HUES48 (cell line): Measurements from ENCODE around the gene DTD2.
"Not testable (repeated sequence)": the region's sequence is repeated elsewhere in the genome, so short reads cannot be mapped to it uniquely, and the experiment has no call there.

Experiments used
- H3K27ac ChIP-seq: one replicate; pipeline ENCODE4 v1.7.0; 2013; ENCODE audit warnings: low read depth, low read length, inconsistent platforms
- H3K27me3 ChIP-seq: 2 replicates; pipeline ENCODE4 v1.6.1; 2013; ENCODE audit warnings: mild to moderate bottlenecking, low read length; ENCODE audit not compliant: control insufficient read depth, insufficient read depth
- H3K36me3 ChIP-seq: 2 replicates; pipeline ENCODE4 v1.6.1; 2013; ENCODE audit warnings: low read length; ENCODE audit not compliant: control insufficient read depth, insufficient read depth
- H3K4me1 ChIP-seq: 2 replicates; pipeline ENCODE4 v1.6.1; 2013; ENCODE audit warnings: mild to moderate bottlenecking, low read length; ENCODE audit not compliant: control insufficient read depth, insufficient read depth
- H3K4me3 ChIP-seq: 2 replicates; pipeline ENCODE4 v1.5.1; 2013; ENCODE audit warnings: mild to moderate bottlenecking, low read depth, low read length
- H3K9ac ChIP-seq: 2 replicates; pipeline ENCODE4 v1.6.1; 2013; ENCODE audit warnings: mild to moderate bottlenecking, low read depth, low read length, moderate library complexity
- H3K9me3 ChIP-seq: 2 replicates; pipeline ENCODE4 v1.6.1; 2013; ENCODE audit warnings: low read length; ENCODE audit not compliant: control insufficient read depth, insufficient read depth

DTD2 gene

DNA sequence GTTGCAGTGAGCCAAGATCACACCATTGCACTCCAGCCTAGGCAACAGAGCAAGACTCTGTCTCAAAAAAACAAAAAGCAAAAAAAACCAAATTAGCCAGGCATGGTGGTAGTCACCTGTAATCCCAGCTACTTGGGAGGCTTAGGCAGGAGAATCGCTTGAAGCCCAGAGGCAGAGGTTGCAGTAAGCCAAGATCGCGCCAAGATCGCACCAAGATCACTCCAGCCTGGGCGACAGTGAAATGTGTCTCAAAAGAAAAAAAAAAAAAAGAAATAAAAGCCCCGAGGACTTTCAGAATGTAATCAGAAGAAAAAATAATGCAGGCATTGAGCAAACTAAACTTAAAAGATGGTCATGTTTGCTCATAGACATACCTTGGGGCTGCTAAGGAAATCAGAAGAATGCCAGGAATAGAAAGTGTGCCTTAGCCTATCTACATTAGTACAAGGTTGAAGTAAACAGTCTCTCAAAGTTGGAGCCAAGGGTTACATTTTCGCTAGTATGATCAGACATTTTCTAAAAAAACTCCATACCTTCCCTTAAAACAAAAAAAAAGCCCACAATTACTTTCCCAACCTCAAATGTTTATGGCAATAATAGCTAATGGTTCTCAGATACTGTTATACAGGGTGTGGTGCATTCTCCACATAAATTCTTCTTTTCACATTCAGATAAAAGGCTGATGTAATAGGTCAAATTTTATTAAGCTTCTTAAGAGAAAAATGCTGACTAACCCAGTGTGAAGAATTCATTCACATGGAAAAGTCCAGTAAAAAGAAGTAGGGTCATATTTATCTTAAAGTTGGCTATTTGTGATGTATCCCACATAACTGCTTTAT is 15.8 kb downstream of the DTD2 start:
- Histone ChIP-seq H3K27me3 (no peaks in the 10 kb centered on the region), H3K27ac (no peak overlapping the region), H3K4me3 (no peak overlapping the region), H3K36me3 (0 out of 2 replicates have a peak, but pooled peaks cover 10% of the 10 kb centered on the region), H3K4me1 (no peaks in the 10 kb centered on the region), H3K9ac (no peak overlapping the region), H3K9me3 (peaks cover 11% of the 10 kb centered on the region)

DNA sequence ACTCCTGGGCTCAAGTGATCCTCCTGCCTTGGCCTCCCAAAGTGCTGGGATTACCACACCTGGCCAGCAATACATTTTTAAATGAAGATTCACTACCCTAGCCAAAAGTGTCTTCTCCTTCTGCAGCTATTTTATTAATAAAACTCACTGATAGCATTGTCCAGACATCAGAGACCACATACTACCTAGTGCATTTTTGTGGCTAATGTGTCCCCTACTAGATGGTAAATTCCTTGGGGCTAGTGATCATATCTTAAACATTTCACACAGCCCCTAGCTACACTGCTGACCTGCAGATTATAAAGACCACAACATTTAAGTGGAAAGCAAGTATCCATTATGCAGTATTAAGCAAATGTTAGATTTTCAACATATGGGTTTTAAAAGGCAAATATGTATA is 17.0 kb downstream of the DTD2 start:
- Histone ChIP-seq H3K4me1 (no peaks in the 10 kb centered on the region), H3K27ac (no peak overlapping the region), H3K27me3 (no peaks in the 10 kb centered on the region), H3K4me3 (no peak overlapping the region), H3K36me3 (no peaks in the 10 kb centered on the region), H3K9me3 (peaks cover 11% of the 10 kb centered on the region), H3K9ac (no peak overlapping the region)

DNA sequence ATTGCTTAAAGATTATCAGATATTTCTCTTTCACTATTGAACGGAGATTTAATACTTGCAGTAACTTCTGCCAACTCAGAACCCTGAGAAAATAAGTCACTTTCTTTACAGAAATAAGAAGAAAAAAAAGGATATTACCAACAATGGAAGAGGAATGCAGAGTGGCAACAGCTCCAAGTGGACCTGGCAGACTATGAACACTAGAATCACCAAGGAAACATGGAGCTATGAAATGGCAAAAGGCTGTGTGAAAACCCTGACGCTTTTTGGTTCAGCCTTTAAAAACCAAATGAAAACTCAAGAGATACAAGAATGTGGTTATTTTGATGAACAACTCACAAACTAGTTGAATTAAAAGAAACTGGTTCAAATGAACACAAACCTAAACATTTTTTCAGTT is 17.7 kb downstream of the DTD2 start:
- no peak overlapping the region for H3K9ac ChIP-seq
- no peaks in the 10 kb centered on the region for H3K4me1 ChIP-seq
- H3K36me3 ChIP-seq = no peaks in the 10 kb centered on the region
- H3K4me3 ChIP-seq = no peak overlapping the region
- H3K9me3 ChIP-seq = peaks cover 11% of the 10 kb centered on the region
- H3K27ac ChIP-seq = no peak overlapping the region
- no peaks in the 10 kb centered on the region for H3K27me3 ChIP-seq

DNA sequence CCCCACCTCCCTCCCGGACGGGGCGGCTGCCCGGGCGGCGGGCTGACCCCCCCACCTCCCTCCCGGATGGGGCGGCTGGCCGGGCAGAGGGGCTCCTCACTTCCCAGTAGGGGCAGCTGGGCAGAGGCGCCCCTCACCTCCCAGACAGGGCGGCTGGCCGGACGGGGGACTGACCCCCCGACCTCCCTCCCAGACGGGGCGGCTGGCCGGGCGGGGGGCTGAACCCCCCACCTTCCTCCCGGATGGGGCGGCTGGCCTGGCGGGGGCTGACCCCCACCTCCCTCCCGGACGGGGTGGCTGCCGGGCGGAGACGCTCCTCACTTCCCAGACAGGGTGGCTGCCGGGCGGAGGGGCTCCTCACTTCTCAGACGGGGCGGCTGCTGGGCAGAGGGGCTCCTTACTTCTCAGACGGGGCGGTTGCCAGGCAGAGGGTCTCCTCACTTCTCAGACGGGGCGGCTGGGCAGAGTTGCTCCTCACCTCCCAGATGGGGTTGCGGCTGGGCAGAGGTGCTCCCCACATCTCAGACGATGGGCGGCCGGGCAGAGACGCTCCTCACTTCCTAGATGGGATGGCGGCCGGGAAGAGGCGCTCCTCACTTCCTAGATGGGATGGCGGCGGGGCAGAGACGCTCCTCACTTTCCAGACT is 20.1 kb downstream of the DTD2 start:
- H3K4me1 ChIP-seq, H3K4me3 ChIP-seq, H3K27ac ChIP-seq, H3K36me3 ChIP-seq, H3K9ac ChIP-seq, H3K27me3 ChIP-seq: not testable (repeated sequence)
- peaks cover 11% of the 10 kb centered on the region for H3K9me3 ChIP-seq

DNA sequence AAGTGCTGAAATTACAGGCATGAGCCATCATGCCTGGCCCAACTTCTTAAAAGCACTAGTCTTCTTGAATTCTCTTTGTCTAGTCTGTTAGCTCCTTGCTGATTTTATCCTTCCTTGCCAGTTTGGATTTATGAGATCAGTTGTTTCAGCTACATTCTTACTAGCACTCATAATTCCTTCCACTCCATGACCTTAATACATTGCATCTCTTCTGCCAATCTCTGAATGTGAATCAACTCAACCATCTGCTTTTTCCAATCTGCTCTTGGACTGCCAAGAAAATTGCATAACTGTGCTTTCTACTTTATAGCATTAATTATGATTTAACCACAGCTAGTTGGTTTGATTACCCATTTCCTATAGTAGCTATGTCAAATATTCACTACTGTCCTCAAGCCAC is 22.0 kb downstream of the DTD2 start:
- H3K36me3 ChIP-seq = no peaks in the 10 kb centered on the region

DNA sequence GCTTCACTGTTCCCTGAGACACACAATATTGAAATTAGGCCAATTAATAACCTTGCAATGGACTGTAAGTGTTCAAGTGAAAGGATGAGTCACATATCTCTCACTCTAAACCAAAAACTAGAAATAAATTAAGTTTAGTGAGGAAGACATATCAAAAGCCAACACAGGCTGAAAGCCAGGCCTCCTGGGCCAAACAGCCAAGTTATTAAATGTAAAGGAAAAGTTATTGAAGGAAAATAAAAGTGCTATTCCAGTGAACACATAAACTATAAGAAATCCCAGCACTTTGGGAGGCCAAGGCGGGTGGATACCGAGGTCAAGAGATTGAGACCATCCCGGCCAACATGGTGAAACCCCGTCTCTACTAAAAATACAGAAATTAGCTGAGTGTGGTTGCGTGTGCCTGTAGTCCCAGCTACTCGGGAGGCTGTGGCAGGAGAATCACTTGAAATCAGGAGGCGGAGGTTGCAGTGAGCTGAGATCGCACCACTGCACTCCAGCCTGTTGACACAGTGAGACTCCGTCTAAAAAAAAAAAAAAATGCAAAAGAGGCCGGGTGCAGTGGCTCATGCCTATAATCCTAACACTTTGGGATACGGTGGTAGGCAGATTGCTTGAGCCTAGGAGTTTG is 26.6 kb downstream of the DTD2 start:
- H3K4me1 ChIP-seq = no peaks in the 10 kb centered on the region
- no peak overlapping the region for H3K27ac ChIP-seq
- no peaks in the 10 kb centered on the region; the same call in 1 of the 2 replicates for H3K9me3 ChIP-seq
- H3K9ac ChIP-seq = no peak overlapping the region
- no peaks in the 10 kb centered on the region for H3K27me3 ChIP-seq
- H3K4me3 ChIP-seq = no peak overlapping the region
- no peaks in the 10 kb centered on the region for H3K36me3 ChIP-seq

More for the DNA sequence above, 22.0 kb downstream of the DTD2 start:
- H3K9ac ChIP-seq = no peak overlapping the region
- H3K27ac ChIP-seq = no peak overlapping the region
- H3K4me1 ChIP-seq = no peaks in the 10 kb centered on the region
- no peak overlapping the region for H3K4me3 ChIP-seq
- no peaks in the 10 kb centered on the region for H3K27me3 ChIP-seq
- H3K9me3 ChIP-seq = peaks cover 11% of the 10 kb centered on the region

DNA sequence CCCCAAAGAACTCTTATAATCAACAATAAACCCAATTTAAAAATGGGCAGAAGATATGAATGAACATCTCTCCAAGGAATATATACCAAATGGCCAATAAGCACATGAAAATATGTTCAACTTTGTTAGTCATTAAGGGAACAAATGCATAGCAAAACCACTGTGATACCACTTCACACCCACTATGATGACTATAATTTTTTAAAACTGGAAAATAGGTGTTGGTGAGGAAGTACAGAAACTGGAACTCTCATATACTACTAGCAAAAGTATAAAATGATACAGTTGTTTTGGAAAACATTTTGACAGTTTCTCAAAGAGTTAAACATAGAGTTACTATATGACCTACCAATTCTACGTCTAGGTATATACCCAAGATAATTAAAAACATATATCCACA is 27.5 kb downstream of the DTD2 start:
- no peak overlapping the region for H3K9ac ChIP-seq
- H3K27me3 ChIP-seq = no peaks in the 10 kb centered on the region
- no peaks in the 10 kb centered on the region for H3K4me1 ChIP-seq
- no peaks in the 10 kb centered on the region; the same call in 1 of the 2 replicates for H3K9me3 ChIP-seq
- no peak overlapping the region for H3K27ac ChIP-seq
- H3K4me3 ChIP-seq = no peak overlapping the region
- no peaks in the 10 kb centered on the region for H3K36me3 ChIP-seq

DNA sequence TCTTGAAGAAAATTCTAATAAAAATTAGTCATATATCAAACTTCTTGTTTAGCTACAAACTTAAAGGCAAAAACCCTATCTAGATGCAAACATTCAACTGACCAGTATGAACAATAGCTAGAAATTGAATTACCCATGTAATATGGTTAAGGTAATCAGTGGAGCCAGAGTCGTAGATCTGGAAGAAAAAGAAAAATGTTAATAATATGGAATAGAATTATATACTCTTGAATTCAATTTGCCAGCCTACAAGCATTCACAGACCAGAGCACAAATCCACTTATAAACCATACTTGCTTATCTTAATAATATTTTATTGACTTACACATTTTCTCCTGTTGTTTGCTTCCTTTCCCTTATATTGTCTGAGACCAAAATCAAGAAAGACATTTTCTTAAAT is 29.3 kb downstream of the DTD2 start:
- no peaks in the 10 kb centered on the region for H3K4me1 ChIP-seq
- no peaks in the 10 kb centered on the region for H3K36me3 ChIP-seq
- no peak overlapping the region for H3K9ac ChIP-seq
- H3K27ac ChIP-seq = no peak overlapping the region
- no peak overlapping the region for H3K4me3 ChIP-seq
- H3K27me3 ChIP-seq = no peaks in the 10 kb centered on the region
- no peaks in the 10 kb centered on the region; the same call in 1 of the 2 replicates for H3K9me3 ChIP-seq

DNA sequence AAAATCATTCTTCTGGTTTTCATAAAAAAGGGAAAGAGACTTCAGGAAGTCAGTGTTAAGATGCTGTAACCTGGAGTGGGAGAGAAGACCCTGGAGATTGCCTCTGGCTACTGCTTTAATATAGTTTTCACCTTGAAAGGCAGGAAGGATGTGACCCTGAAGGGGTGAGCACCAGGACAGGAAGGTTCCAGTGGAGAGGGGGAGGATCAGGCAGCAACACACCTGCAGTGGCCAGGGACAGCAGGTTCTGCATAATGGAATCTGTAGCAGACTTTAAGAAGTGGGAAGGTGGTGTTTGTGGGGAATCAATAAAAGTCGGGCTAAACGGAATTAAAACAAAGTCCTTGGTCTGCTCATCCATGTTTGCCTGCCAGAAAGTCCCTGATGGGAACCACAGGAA is 30.6 kb downstream of the DTD2 start:
- no peaks in the 10 kb centered on the region for H3K36me3 ChIP-seq
- no peak overlapping the region for H3K4me3 ChIP-seq
- no peaks in the 10 kb centered on the region for H3K9me3 ChIP-seq
- no peaks in the 10 kb centered on the region for H3K27me3 ChIP-seq
- no peak overlapping the region for H3K9ac ChIP-seq
- H3K4me1 ChIP-seq = no peaks in the 10 kb centered on the region
- H3K27ac ChIP-seq = no peak overlapping the region

DNA sequence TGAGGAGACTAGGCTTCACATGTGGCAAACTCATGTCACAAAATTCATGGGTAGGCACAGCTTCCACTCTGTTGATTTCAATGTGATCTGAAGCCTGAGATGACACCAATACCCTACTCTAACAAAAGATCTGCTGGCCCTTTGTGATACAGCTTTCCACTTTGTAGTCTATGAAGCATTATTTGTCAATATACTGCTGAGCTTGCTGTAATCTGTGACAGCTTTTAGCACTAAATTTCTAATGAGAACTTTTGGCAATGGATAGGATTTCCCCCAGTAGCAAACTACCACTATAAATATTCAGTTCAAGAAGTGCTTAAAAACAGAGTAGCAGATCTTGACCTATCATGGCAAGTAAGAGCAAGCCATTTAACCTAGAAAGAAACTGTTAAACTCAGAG is 31.4 kb downstream of the DTD2 start:
- H3K36me3 ChIP-seq = no peaks in the 10 kb centered on the region
- H3K4me3 ChIP-seq = no peak overlapping the region
- no peaks in the 10 kb centered on the region for H3K4me1 ChIP-seq
- H3K9me3 ChIP-seq = no peaks in the 10 kb centered on the region
- no peak overlapping the region for H3K27ac ChIP-seq
- H3K27me3 ChIP-seq = no peaks in the 10 kb centered on the region
- H3K9ac ChIP-seq = no peak overlapping the region

DNA sequence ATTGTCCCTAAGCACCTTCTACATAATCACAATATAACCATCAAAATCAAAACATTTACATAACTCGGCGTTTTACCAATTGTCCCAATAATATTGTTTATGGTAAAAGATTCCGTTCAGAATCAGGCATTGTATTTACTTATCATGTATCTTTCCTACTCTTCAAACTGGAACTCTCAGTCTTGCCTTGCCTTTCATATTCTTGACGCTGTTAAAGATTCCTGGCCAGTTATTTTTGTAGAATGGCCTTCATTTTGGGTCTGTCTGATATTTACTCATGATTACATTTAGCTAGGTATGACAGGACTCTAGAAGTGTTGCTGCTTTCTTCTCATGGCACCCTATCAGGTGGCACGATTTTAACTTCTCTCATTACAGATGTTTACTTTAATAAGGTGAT is 36.1 kb downstream of the DTD2 start:
- Histone ChIP-seq H3K4me3 (peak overlapping the region; percentile 92; the same call in 1 of the 2 replicates), H3K36me3 (no peaks in the 10 kb centered on the region), H3K4me1 (peaks cover 8% of the 10 kb centered on the region; the same call in 1 of the 2 replicates), H3K9me3 (no peaks in the 10 kb centered on the region), H3K9ac (no peak overlapping the region), H3K27ac (no peak overlapping the region), H3K27me3 (no peaks in the 10 kb centered on the region)
